HEK293 (cell line): ENCODE data around the gene HMCN2.

Experiments
- CTCF ChIA-PET: fragments of 350-600 bp; formaldehyde crosslinking; extraction: SDS; loops from one replicate; lab custom pipeline; 2021; ENCODE audit warnings: antibody characterized with exemption; lab: Yijun Ruan, JAX
- POLR2A ChIA-PET: fragments of 300-600 bp; formaldehyde crosslinking; extraction: SDS; loops from one replicate; lab custom pipeline; 2020; ENCODE audit warnings: antibody characterized with exemption, inconsistent platforms; lab: Yijun Ruan, JAX
- H3K27ac ChIP-seq: fragments of 200-500 bp; sonication (Bioruptor generic); 2 replicates; pipeline ENCODE4 v1.5.1; 2014; ENCODE audit warnings: low read depth, low read length, control low read depth, inconsistent platforms; ENCODE audit errors: extremely low read depth
- H3K36me3 ChIP-seq, 2 experiments: fragments of 200-500 bp in 1 of 2; sonication (Bioruptor generic) in 1 of 2; 1 replicate in 1 of 2; 2 replicates in 1 of 2; pipeline ENCODE4 v1.5.1; 2014 to 2017; ENCODE audit warnings: inconsistent platforms in 2 of 2, low read length in 2 of 2; ENCODE audit not compliant: control insufficient read depth in 2 of 2, insufficient read depth in 1 of 2
- H3K4me1 ChIP-seq: fragments of 200-500 bp; sonication (Bioruptor generic); 2 replicates; pipeline ENCODE4 v1.5.1; 2014; ENCODE audit warnings: mild to moderate bottlenecking, low read length, inconsistent platforms; ENCODE audit not compliant: control insufficient read depth, insufficient read depth
- H3K4me3 ChIP-seq: 2 replicates; pipeline ENCODE4 v1.5.1; 2011; ENCODE audit warnings: low read depth, mild to moderate bottlenecking, control low read depth, low read length, moderate library complexity
- H3K9me3 ChIP-seq: fragments of 200-500 bp; sonication (Bioruptor generic); 2 replicates; pipeline ENCODE4 v1.5.1; 2014; ENCODE audit warnings: low read depth, low read length, inconsistent platforms; ENCODE audit not compliant: control insufficient read depth, insufficient read depth
- BCL11A ChIP-seq: fragments of 450-650 bp; formaldehyde crosslinking; IDR thresholded peaks from 2 replicates; pipeline ENCODE4 v1.5.1; 2016; ENCODE audit warnings: low read depth, missing biosample characterization, missing genetic modification characterization
- EGR2 ChIP-seq: fragments of 450-650 bp; formaldehyde crosslinking; IDR thresholded peaks from 2 replicates; pipeline ENCODE4 v1.5.1; 2016; ENCODE audit warnings: low read depth, missing biosample characterization, missing genetic modification characterization
- GFI1B ChIP-seq: fragments of 450-650 bp; formaldehyde crosslinking; IDR thresholded peaks from 2 replicates; pipeline ENCODE4 v1.5.1; 2016; ENCODE audit warnings: missing biosample characterization, missing genetic modification characterization
- GLIS1 ChIP-seq: fragments of 450-650 bp; formaldehyde crosslinking; IDR thresholded peaks from 2 replicates; pipeline ENCODE4 v1.5.1; 2016; ENCODE audit warnings: missing biosample characterization, missing genetic modification characterization
- GLIS2 ChIP-seq: fragments of 450-650 bp; formaldehyde crosslinking; IDR thresholded peaks from 2 replicates; pipeline ENCODE4 v1.5.1; 2016; ENCODE audit warnings: missing biosample characterization, missing genetic modification characterization
- HOXA7 ChIP-seq: sonication (generic); formaldehyde crosslinking; IDR thresholded peaks from 2 replicates; pipeline ENCODE4 v1.8.1; 2022; ENCODE audit warnings: missing genetic modification reagents, borderline replicate concordance
- INSM2 ChIP-seq: fragments of 450-650 bp; formaldehyde crosslinking; IDR thresholded peaks from 2 replicates; pipeline ENCODE4 v1.5.1; 2016; ENCODE audit warnings: missing biosample characterization, missing genetic modification characterization
- PRDM1 ChIP-seq: fragments of 450-650 bp; formaldehyde crosslinking; IDR thresholded peaks from 2 replicates; pipeline ENCODE4; 2016; ENCODE audit warnings: missing biosample characterization, missing genetic modification characterization
- RBAK ChIP-seq: fragments of 450-650 bp; formaldehyde crosslinking; IDR thresholded peaks from 2 replicates; pipeline ENCODE4 v1.5.1; 2016; ENCODE audit warnings: missing biosample characterization, missing genetic modification characterization
- ZEB2 ChIP-seq: fragments of 450-650 bp; formaldehyde crosslinking; IDR thresholded peaks from 2 replicates; pipeline ENCODE4 v1.5.1; 2016; ENCODE audit warnings: missing biosample characterization, missing genetic modification characterization
- ZFHX2 ChIP-seq: fragments of 450-650 bp; formaldehyde crosslinking; conservative IDR thresholded peaks from 2 replicates; pipeline ENCODE4 v1.5.1; 2016; ENCODE audit warnings: missing biosample characterization, missing genetic modification characterization
- ZNF221 ChIP-seq: fragments of 450-650 bp; formaldehyde crosslinking; IDR thresholded peaks from 2 replicates; pipeline ENCODE4 v1.5.1; 2017; ENCODE audit warnings: missing biosample characterization, missing genetic modification characterization, borderline replicate concordance
- ZNF223 ChIP-seq: fragments of 450-650 bp; formaldehyde crosslinking; IDR thresholded peaks from 2 replicates; pipeline ENCODE4 v1.5.1; 2016; ENCODE audit warnings: missing biosample characterization, missing genetic modification characterization
- ZNF248 ChIP-seq: fragments of 450-650 bp; formaldehyde crosslinking; IDR thresholded peaks from 2 replicates; pipeline ENCODE4 v1.5.1; 2017; ENCODE audit warnings: missing biosample characterization, missing genetic modification characterization
- ZNF335 ChIP-seq: fragments of 450-650 bp; formaldehyde crosslinking; conservative IDR thresholded peaks from 2 replicates; pipeline ENCODE4 v1.5.1; 2016; ENCODE audit warnings: missing biosample characterization, missing genetic modification characterization
- ZNF416 ChIP-seq: fragments of 450-650 bp; formaldehyde crosslinking; IDR thresholded peaks from 2 replicates; pipeline ENCODE4 v1.5.1; 2016; ENCODE audit warnings: missing biosample characterization, missing genetic modification characterization
- ZNF571 ChIP-seq: fragments of 450-650 bp; formaldehyde crosslinking; IDR thresholded peaks from 2 replicates; pipeline ENCODE4 v1.5.0; 2017; ENCODE audit warnings: missing biosample characterization, missing genetic modification characterization
- ZNF747 ChIP-seq: fragments of 450-650 bp; formaldehyde crosslinking; IDR thresholded peaks from 2 replicates; pipeline ENCODE4 v1.5.1; 2016; ENCODE audit warnings: missing biosample characterization, missing genetic modification characterization
- TF ChIP-seq, protein P1 (sequence below): fragments of 450-650 bp; formaldehyde crosslinking; IDR thresholded peaks from 2 replicates; pipeline ENCODE4 v1.5.1; 2016; ENCODE audit warnings: missing biosample characterization, missing genetic modification characterization, borderline replicate concordance
- TF ChIP-seq, protein P2 (sequence below): fragments of 450-650 bp; formaldehyde crosslinking; IDR thresholded peaks from 2 replicates; pipeline ENCODE4 v1.5.1; 2016; ENCODE audit warnings: missing biosample characterization, missing genetic modification characterization
- TF ChIP-seq, protein P3 (sequence below): fragments of 450-650 bp; formaldehyde crosslinking; IDR thresholded peaks from 2 replicates; pipeline ENCODE4 v1.5.1; 2016; ENCODE audit warnings: missing biosample characterization, missing genetic modification characterization, borderline replicate concordance

Gene HMCN2

GRCh38 chr9:130300739-130301138 lies 35.2 kb downstream of the HMCN2 start:
- Histone ChIP-seq H3K4me3 (no peak overlapping the region), H3K36me3 (no peaks in the 10 kb centered on the region), H3K9me3 (no peaks in the 10 kb centered on the region), H3K27ac (no peak overlapping the region), H3K4me1 (no peaks in the 10 kb centered on the region)
- CTCF ChIA-PET: interaction anchor here (1.0 to 2.2 kb wide), 5 partner anchors 18 to 194 kb away, joined by 3 to 8 read pairs (median 6); no protein-coding TSS in a partner anchor
- POLR2A ChIA-PET: interaction anchor here (0.6 kb wide), 1 partner anchor 147 kb away, joined by 4 read pairs; no protein-coding TSS in a partner anchor
- TF ChIP-seq GLIS1 (tag by site-specific recombination): peak; percentile 88
- no peak for TF ChIP-seq ZNF747

DNA sequence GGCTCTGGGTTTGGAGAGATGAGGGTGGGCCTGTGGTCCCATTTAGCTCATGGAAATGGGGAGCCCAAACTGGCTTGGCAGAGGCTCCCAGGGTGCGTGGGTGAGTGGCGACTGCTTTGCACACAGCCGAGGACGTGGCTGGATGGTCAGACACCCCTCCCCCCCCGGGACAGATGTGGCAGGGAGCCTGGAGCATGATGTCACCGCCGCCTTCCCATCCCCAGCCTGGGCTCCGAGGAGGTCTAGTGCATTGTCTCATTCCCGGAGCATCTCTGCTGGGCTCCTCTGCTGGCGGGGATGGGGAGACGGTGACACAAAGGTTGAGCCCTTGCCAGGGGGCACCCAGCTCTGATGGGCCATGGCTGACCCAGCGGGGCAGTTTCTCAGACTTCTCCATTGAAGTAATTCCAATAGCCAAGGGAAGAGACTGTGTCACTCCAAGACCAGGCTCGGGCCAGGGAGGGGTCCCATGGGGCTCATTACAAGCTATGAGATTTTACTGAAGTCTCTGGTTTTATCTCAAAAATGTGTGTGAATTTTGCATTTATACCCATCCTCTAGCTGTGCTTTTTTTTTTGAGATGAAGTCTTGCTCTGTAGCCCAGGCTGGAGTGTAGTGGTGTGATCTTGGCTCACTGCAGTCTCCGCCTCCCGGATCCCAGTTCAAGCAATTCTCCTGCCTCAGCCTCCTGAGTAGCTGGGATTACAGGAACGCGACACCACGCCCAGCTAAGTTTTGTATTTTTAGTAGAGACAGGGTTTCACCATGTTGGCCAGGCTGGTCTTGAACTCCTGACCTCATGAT lies 36.1 kb downstream of the HMCN2 start:
- ChIA-PET CTCF (interaction anchor here (0.6 to 3.8 kb wide), 9 partner anchors 13 to 195 kb away, joined by 3 to 18 read pairs (median 5); no protein-coding TSS in a partner anchor), POLR2A (interaction anchor here (0.8 kb wide), 1 partner anchor 30 kb away, joined by 3 read pairs; no protein-coding TSS in a partner anchor)
- Histone ChIP-seq H3K9me3 (no peaks in the 10 kb centered on the region), H3K4me3 (no peak overlapping the region), H3K4me1 (no peaks in the 10 kb centered on the region), H3K36me3 (no peaks in the 10 kb centered on the region), H3K27ac (no peak overlapping the region)
- TF ChIP-seq ZNF221 (no peak), EGR2 (tag by site-specific recombination) (peak; percentile 60), PRDM1 (tag by site-specific recombination) (no peak), ZNF248 (tag by site-specific recombination) (no peak), ZEB2 (tag by site-specific recombination) (peak; percentile 65; the same call in 1 of the 2 replicates), GLIS2 (tag by site-specific recombination) (no peak), INSM2 (tag by site-specific recombination) (no peak), GFI1B (tag by site-specific recombination) (no peak), GLIS1 (tag by site-specific recombination) (peak; percentile 98), ZNF571 (no peak), BCL11A (tag by site-specific recombination) (no peak), HOXA7 (CRISPR knock-in tag) (no peak), RBAK (no peak), ZNF335 (tag by site-specific recombination) (no peak), ZNF223 (tag by site-specific recombination) (no peak), ZFHX2 (tag by site-specific recombination) (peak; percentile 80), ZNF416 (tag by site-specific recombination) (no peak)
- TF ChIP-seq, protein P1, sequence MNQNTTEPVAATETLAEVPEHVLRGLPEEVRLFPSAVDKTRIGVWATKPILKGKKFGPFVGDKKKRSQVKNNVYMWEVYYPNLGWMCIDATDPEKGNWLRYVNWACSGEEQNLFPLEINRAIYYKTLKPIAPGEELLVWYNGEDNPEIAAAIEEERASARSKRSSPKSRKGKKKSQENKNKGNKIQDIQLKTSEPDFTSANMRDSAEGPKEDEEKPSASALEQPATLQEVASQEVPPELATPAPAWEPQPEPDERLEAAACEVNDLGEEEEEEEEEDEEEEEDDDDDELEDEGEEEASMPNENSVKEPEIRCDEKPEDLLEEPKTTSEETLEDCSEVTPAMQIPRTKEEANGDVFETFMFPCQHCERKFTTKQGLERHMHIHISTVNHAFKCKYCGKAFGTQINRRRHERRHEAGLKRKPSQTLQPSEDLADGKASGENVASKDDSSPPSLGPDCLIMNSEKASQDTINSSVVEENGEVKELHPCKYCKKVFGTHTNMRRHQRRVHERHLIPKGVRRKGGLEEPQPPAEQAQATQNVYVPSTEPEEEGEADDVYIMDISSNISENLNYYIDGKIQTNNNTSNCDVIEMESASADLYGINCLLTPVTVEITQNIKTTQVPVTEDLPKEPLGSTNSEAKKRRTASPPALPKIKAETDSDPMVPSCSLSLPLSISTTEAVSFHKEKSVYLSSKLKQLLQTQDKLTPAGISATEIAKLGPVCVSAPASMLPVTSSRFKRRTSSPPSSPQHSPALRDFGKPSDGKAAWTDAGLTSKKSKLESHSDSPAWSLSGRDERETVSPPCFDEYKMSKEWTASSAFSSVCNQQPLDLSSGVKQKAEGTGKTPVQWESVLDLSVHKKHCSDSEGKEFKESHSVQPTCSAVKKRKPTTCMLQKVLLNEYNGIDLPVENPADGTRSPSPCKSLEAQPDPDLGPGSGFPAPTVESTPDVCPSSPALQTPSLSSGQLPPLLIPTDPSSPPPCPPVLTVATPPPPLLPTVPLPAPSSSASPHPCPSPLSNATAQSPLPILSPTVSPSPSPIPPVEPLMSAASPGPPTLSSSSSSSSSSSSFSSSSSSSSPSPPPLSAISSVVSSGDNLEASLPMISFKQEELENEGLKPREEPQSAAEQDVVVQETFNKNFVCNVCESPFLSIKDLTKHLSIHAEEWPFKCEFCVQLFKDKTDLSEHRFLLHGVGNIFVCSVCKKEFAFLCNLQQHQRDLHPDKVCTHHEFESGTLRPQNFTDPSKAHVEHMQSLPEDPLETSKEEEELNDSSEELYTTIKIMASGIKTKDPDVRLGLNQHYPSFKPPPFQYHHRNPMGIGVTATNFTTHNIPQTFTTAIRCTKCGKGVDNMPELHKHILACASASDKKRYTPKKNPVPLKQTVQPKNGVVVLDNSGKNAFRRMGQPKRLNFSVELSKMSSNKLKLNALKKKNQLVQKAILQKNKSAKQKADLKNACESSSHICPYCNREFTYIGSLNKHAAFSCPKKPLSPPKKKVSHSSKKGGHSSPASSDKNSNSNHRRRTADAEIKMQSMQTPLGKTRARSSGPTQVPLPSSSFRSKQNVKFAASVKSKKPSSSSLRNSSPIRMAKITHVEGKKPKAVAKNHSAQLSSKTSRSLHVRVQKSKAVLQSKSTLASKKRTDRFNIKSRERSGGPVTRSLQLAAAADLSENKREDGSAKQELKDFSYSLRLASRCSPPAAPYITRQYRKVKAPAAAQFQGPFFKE (tag by site-specific recombination): no peak
- TF ChIP-seq, protein P2, sequence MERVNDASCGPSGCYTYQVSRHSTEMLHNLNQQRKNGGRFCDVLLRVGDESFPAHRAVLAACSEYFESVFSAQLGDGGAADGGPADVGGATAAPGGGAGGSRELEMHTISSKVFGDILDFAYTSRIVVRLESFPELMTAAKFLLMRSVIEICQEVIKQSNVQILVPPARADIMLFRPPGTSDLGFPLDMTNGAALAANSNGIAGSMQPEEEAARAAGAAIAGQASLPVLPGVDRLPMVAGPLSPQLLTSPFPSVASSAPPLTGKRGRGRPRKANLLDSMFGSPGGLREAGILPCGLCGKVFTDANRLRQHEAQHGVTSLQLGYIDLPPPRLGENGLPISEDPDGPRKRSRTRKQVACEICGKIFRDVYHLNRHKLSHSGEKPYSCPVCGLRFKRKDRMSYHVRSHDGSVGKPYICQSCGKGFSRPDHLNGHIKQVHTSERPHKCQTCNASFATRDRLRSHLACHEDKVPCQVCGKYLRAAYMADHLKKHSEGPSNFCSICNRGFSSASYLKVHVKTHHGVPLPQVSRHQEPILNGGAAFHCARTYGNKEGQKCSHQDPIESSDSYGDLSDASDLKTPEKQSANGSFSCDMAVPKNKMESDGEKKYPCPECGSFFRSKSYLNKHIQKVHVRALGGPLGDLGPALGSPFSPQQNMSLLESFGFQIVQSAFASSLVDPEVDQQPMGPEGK (tag by site-specific recombination): peak; percentile 55; the same call in 1 of the 2 replicates
- TF ChIP-seq, protein P3, sequence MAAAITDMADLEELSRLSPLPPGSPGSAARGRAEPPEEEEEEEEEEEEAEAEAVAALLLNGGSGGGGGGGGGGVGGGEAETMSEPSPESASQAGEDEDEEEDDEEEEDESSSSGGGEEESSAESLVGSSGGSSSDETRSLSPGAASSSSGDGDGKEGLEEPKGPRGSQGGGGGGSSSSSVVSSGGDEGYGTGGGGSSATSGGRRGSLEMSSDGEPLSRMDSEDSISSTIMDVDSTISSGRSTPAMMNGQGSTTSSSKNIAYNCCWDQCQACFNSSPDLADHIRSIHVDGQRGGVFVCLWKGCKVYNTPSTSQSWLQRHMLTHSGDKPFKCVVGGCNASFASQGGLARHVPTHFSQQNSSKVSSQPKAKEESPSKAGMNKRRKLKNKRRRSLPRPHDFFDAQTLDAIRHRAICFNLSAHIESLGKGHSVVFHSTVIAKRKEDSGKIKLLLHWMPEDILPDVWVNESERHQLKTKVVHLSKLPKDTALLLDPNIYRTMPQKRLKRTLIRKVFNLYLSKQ (tag by site-specific recombination): no peak
